ENCODE results near the gene VPS41.

The VPS41 gene

DNA sequence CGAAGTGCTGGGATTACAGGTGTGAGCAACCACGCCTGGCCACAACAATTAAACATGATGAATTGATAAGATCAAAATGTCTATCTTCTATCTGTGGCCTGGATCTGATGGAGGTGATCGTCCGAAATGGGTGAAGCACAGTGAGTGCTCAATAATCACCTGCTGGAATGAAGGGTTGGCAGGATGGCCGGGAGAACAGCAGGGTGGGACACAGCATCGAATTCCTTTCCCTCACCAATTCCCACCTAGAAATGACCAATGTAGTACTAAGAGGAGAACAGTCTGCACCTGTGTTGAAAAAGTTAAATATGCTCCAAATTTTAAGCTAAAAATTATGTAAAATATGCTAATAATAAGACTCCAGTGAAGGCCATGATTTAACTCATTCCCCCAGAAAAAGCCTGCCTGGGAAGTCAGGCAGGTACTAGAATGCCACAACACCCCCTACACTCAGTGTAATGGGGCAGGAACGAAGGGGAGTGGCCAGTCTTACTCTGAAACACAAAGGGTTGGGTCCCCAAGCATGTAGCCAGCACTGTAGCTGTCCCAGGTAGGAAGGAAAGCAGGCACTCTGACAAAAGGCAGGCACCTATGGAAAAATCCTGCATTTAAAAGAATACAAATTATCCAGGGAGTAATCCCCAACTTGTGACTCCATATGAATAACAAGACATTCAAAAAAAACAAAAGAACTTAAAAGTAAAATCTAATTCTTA, 110.3 kb downstream of the VPS41 start:
- DNase-seq: no peak

GRCh38 chr7:38796626-38797501, 112.1 kb downstream of the VPS41 start:
- peak; percentile 59 for DNase-seq

DNA sequence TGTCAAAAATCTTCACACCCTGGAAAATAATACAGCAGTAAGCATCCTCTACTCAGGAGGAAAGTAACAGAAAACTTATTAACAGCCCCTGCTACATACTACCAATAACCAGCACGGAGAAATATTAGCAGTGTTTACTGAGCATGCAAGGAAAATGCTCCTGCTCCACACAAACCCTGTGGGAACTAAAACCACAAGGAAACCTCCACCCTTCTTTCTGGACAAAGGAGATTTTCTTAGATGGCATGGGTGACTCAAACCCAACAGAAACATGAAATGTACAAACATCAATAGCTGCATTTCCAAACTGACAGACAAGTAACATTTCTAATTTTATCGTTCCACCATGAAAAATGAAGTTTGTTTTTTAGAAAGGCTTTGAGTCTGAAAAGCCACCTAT, 113.4 kb downstream of the VPS41 start:
- no peak for DNase-seq

DNA sequence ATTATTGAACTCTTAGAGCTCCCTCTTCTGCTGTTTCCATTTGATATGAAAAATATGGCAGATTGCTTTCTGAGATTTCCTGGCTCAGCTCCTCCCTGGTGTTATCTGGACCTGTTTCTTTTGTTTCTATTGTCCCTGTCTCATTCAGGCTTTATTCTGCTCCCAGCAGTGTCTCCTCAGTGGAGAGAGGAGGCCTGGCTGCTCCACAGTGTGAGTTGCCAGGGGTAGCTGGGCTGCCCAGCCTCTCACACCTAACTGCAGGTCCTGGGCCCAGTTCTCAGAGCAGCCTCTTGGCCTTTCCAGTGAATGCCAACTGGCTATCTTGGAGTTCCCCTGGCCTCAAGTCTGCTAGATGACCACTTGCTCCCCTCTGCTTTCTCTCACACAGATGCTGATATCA, 127.0 kb downstream of the VPS41 start:
- no peak for DNase-seq

- DNase-seq: no peak
These were observed 131.4 kb downstream of the VPS41 start for GRCh38 chr7:38777609-38778008.

DNA sequence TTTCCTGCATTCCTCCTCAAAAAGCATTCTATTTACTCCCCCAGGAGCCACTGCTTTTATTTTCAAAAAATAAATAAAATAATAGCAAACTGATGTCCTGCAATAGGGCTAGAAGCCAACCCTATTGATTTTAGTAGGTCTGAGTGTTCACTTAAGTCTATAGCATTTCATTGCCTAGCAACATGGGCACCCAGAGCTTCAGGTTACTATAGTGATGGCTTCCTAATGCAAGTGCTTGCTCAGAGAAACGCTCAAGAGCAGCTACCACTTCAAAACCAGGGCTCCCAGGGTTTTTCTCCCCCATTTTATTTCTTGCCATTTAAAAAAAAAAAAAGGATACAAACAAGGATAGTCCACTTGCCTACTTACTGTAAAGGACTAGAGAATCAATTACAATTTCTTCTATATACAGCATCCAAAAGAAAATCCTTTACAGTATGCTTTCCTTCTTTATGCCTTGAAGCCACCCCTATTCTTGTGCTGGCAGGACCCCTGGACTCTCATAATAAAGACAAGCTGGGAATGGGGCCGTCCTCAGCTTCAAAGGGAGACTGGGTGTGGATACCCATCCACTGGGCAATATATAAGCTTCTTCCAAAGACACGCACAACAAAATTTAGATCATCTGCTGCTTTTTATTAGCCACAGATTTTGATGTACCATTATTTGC, 133.3 kb downstream of the VPS41 start:
- DNase-seq: no peak

DNA sequence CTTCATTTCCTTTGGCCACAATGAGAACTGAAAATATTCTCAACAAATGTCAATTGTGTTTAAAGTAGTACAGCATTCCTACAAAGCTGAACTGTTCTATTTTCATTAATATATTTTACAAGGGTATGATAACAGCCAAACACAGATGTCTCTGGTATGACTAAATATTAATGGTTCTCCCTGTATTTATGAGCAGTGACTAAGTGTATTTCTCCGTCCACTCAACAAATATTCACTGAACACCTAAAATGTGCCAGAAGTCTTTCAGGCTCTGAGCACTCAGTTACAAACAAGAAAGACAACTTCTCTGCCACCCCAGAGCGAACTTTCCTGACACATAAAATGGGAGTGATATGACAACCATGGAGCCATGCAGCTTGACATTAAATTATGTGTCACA, 135.6 kb downstream of the VPS41 start:
- DNase-seq: no peak

DNA sequence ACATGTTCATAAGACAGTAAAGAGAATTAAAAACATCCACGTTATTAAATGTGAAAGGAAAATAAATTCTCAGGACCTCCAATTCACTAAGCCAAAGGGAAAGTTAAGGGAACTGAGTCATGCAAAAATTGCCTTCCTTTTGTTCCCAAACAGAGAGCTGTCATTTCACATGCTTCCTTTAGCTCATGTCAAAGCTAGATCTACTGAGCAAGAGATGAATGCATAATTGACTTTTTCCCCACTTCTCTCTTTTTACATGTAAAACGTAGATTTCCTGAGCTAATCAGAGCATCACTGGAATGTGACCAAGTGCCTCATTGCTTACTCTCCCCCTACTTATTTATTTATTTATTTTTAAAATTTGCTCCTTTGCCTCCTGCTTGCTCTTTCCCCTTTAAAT, 148.8 kb downstream of the VPS41 start:
- DNase-seq: no peak

DNA sequence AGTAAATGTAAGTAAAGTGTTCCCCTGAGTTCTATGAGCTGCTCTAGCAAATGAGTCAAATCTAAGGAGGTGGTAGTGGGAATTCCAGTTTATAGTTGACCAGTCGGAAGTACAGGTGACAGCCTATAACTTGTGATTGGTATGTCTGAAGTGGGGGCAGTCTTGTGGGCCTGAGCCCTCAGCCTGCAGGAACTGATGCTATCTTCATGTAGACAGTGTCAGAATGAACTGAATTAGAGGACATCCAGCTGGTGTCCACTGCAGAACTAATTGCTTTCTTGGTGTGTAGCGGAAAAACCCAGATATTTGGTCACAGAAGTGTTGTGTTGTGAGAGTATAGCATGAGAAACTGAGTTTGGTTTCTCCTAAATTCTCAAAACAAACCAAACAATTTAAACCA, 150.0 kb downstream of the VPS41 start:
- no peak for DNase-seq

DNA sequence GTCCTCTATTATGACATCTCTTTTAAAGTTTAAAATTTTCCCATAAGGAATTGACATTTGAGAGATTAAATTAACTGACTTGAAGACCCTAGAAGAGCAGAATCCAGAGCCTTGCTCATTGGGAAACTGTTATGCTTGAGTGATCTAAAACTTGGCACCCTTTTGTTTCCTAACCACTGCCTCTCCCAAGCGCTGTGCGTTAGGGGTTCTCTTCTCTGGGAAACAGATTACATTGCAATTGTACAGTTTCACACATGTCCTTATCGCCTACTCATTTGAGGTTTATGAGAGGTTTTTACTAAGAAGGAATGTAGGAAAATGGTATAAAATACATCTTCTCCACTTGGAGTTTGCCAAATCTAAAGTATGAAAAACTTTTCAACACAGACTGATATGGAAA, 151.1 kb downstream of the VPS41 start:
- no peak for DNase-seq

- DNase-seq: no peak
These were observed 152.5 kb downstream of the VPS41 start for GRCh38 chr7:38756521-38756920.

DNA sequence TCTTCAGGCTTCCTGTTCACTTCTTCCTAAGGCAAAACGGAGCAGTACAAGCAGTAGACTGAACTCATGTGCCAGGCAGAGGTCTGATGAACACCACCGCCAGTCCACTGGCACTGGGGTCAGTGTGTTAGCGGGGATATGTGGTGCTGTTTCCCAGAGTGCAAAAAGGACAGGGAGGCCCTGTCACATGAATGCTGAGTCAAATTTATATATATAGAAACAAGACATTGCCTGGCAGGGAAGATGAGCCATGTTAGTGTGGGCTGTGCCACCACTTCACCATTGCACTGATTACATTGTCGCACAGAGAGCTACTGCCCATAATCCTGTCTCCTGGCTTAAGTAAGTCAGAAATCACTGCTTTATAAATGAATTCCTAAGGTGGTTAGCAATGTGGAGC, 155.6 kb downstream of the VPS41 start:
- no peak for DNase-seq

DNA sequence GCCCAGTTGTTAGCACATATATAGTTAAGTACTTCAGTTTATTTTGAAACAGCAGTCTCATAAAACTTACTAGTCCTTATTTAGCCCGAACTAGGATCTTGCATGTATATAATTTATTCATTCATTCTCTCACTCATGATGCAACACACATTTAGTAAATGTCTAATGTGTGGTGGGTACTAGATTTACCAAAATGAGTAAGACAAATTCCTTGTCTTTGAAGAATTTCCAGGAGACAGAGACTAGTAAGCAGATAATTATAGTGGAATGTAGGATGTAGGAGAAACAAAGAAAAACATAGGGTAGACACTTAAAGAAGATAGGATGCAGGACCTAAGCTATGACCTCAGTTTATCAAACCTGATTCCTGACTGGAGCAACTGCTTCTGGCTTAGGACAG, 157.6 kb downstream of the VPS41 start:
- DNase-seq: no peak

DNA sequence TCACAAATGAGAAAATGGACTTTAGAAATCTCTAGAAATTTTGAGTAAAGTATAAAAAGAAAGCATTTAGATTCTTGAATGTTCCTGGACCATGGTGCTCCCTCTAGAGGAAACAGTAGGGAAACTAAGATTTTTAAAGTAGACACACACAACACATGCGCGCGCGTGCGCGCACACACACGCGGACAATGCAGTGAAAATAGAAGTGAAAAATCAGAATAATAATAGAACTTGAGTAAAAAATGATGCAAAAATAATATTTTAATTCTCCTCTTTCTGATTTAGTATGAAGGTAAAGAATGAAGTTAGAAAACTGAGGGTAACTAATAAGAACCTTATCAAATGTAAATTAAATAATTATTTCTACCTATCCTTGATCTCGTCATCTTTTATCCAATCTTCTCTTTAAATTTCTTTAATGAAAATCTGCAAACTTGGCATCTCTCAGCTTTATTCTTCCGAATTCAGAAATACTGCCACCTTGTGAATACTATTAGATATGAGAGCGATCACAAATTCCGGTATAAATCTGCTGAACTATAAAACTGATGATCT, 160.9 kb downstream of the VPS41 start:
- no peak for DNase-seq

DNA sequence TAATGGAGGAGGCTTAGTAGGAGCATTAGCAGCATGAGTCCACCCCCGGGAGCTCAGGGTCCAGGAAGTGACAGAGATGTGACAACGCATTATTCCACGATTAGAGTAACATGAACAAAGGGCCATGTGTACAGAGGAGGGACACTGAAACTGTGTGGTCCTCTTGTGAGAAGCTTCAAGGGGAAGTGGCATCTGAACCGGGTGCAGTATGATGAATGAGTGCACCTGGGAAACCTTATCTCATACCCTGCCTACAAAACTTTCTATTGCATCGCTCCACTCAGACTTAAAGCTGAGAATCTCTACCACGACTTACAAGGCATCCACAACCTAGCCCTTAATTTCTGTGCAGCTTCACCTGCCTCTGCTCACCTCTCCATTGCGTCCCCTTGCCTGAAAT, 162.6 kb downstream of the VPS41 start:
- no peak for DNase-seq

DNA sequence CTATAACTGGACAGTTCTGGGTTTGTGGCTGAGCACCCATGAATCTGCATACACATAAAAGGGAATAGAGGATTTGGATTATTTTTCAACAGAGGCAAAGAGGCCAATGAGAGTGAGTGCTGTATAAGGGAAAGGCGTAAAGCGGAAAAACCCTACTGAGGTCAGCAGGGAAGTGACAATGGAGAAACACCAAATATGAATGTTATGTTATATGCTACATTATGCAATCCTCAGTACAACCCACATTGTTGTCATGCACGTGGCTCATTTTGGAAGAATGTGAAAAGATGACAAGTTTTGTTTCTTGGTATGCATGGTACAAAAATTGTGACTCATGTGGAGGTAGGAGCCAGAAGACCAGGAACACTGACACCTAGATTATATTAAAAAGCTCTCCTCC, 164.2 kb downstream of the VPS41 start:
- DNase-seq: no peak

GRCh38 chr7:38743899-38744298, 165.1 kb downstream of the VPS41 start:
- no peak for DNase-seq

- DNase-seq: no peak
These were observed 168.9 kb downstream of the VPS41 start for GRCh38 chr7:38740041-38740440.

- no peak for DNase-seq
These were observed 172.9 kb downstream of the VPS41 start for GRCh38 chr7:38736138-38736537.

DNA sequence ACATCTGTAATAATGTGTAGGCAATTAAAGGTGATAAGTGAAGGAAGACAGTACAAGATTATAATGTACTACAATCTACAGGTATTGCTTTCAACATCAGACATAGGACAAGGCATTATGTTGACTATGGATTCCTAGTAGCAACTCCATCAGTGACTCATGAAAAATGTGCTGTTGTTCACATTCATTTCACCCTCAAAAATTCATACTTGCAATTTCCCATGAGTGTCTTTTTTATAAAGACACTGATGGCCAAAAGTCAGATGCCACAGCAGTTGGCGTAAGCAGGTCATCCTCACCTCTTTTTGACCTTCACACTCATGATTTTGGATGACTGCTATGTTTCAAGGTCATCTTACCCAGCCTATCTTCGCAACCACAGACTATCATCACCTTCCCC, 177.8 kb downstream of the VPS41 start:
- no peak for DNase-seq

- no peak for DNase-seq
These were observed 180.8 kb downstream of the VPS41 start for GRCh38 chr7:38728145-38728544.

GRCh38 chr7:38727184-38727940, 181.6 kb downstream of the VPS41 start:
- DNase-seq: no peak

GRCh38 chr7:38723327-38723726, 185.7 kb downstream of the VPS41 start:
- no peak for DNase-seq

Measured in CD4-positive, alpha-beta T cell treated with Interleukin-4 for 4 hours (primary cell).